Hepatic stellate cell (primary cell): ENCODE measurements around the gene SNX33.
A peak's percentile ranks its signal among the peaks of the same experiment; 100 is the strongest.

ENCODE experiments used
- DNase-seq: peaks from one replicate; pipeline ENCODE4 v3.0.0; 2011; ENCODE audit warnings: low spot score

The SNX33 gene

GRCh38 chr15:75641179-75641503, 6.6 kb upstream of the SNX33 start:
- no peak for DNase-seq

GRCh38 chr15:75641603-75642002, 6.1 kb upstream of the SNX33 start:
- DNase-seq: no peak

- no peak for DNase-seq
Observed at GRCh38 chr15:75644376-75644775, 3.3 kb upstream of the SNX33 start.

GRCh38 chr15:75646112-75646943, 1.4 kb upstream of the SNX33 start:
- no peak for DNase-seq

- no peak for DNase-seq
Observed at GRCh38 chr15:75646944-75647364, 758 bp upstream of the SNX33 start.

- peak; percentile 72 for DNase-seq
Observed at GRCh38 chr15:75648156-75649000, 666 bp downstream of the SNX33 start.

GRCh38 chr15:75649045-75649761, 1.5 kb downstream of the SNX33 start:
- DNase-seq: no peak

- DNase-seq: no peak
Observed at GRCh38 chr15:75649848-75650247, 2.1 kb downstream of the SNX33 start.

- DNase-seq: no peak
Observed at GRCh38 chr15:75650908-75651809, 3.4 kb downstream of the SNX33 start.

GRCh38 chr15:75651810-75652543, 4.3 kb downstream of the SNX33 start:
- DNase-seq: no peak

GRCh38 chr15:75653347-75653913, 5.7 kb downstream of the SNX33 start:
- DNase-seq: no peak

GRCh38 chr15:75654201-75654907, 6.6 kb downstream of the SNX33 start:
- DNase-seq: no peak

- DNase-seq: no peak
Observed at GRCh38 chr15:75655931-75656330, 8.2 kb downstream of the SNX33 start.

- no peak for DNase-seq
Observed at GRCh38 chr15:75656331-75656730, 8.6 kb downstream of the SNX33 start.

GRCh38 chr15:75656813-75657212, 9.1 kb downstream of the SNX33 start:
- DNase-seq: no peak

GRCh38 chr15:75659141-75659771, 11.5 kb downstream of the SNX33 start:
- no peak for DNase-seq

GRCh38 chr15:75659928-75660645, 12.4 kb downstream of the SNX33 start:
- no peak for DNase-seq

- peak; percentile 91 for DNase-seq
Observed at GRCh38 chr15:75661100-75661755, 13.5 kb downstream of the SNX33 start.
